Activated T-helper 17 cell treated with anti-CD3 and anti-CD28 coated beads, Interleukin-2, amount 50 U/mL, for 72 hours (primary cell): ENCODE data around the gene SNAI1. TPM values are rescaled to one million over a fixed set of nuclear protein-coding genes. Genes with fewer than 3 reads are reported as not detected.

Source experiments
- ATAC-seq: fragments of 150-1000 bp; cut with Tn5 transposase; replicated peaks from 2 replicates; pipeline ENCODE4 v1.10.0; 2021; ENCODE audit warnings: mild to moderate bottlenecking, moderate library complexity
- H3K27ac Mint-ChIP-seq: one replicate; pipeline ENCODE4 v1.8.0; 2022; ENCODE audit warnings: mixed read lengths
- H3K27me3 Mint-ChIP-seq: one replicate; pipeline ENCODE4 v1.8.0; 2022; ENCODE audit warnings: mixed read lengths
- H3K36me3 Mint-ChIP-seq: one replicate; pipeline ENCODE4 v1.8.0; 2022; ENCODE audit warnings: low read depth, mild to moderate bottlenecking, mixed read lengths
- H3K4me1 Mint-ChIP-seq: one replicate; pipeline ENCODE4 v1.8.0; 2022; ENCODE audit warnings: mixed read lengths
- H3K4me3 Mint-ChIP-seq: one replicate; pipeline ENCODE4 v1.8.0; 2022; ENCODE audit warnings: mild to moderate bottlenecking, mixed read lengths
- H3K9me3 Mint-ChIP-seq: one replicate; pipeline ENCODE4 v1.8.0; 2022; ENCODE audit warnings: mixed read lengths
- total RNA-seq, 2 donors: library from RNA; stranded (reverse); gene quantifications; one replicate each; pipeline ENCODE4 v1.2.3, GENCODE V29; 2022

Gene SNAI1
- total RNA-seq, 2 donors from 2014 or later: 0.34 TPM; not detected in 1

- ATAC-seq: no peak
- no peaks in the 10 kb centered on the region for H3K4me1 Mint-ChIP-seq
- H3K9me3 Mint-ChIP-seq: no peaks in the 10 kb centered on the region
- H3K27me3 Mint-ChIP-seq: peaks cover 4% of the 10 kb centered on the region
- no peak overlapping the region for H3K4me3 Mint-ChIP-seq
- H3K27ac Mint-ChIP-seq: no peak overlapping the region
- H3K36me3 Mint-ChIP-seq: no peaks in the 10 kb centered on the region
These were observed 4.1 kb upstream of the SNAI1 start for GRCh38 chr20:49978685-49979029.

- ATAC-seq: peak; percentile 61
- Mint-ChIP-seq H3K36me3 (no peaks in the 10 kb centered on the region), H3K27me3 (peaks cover 4% of the 10 kb centered on the region), H3K27ac (no peak overlapping the region), H3K9me3 (no peaks in the 10 kb centered on the region), H3K4me3 (no peak overlapping the region), H3K4me1 (no peaks in the 10 kb centered on the region)
These were observed 3.5 kb upstream of the SNAI1 start for GRCh38 chr20:49979030-49979832.

GRCh38 chr20:49980140-49981008 is 2.4 kb upstream of the SNAI1 start:
- no peak overlapping the region for H3K4me3 Mint-ChIP-seq
- H3K27me3 Mint-ChIP-seq: peaks cover 4% of the 10 kb centered on the region
- H3K4me1 Mint-ChIP-seq: no peaks in the 10 kb centered on the region
- H3K36me3 Mint-ChIP-seq: no peaks in the 10 kb centered on the region
- no peak overlapping the region for H3K27ac Mint-ChIP-seq
- H3K9me3 Mint-ChIP-seq: no peaks in the 10 kb centered on the region
- no peak for ATAC-seq

GRCh38 chr20:49981218-49982071 is 1.3 kb upstream of the SNAI1 start:
- Mint-ChIP-seq H3K9me3 (no peaks in the 10 kb centered on the region), H3K4me3 (peak overlapping the region; percentile 48), H3K4me1 (no peaks in the 10 kb centered on the region), H3K36me3 (no peaks in the 10 kb centered on the region), H3K27me3 (peaks cover 4% of the 10 kb centered on the region), H3K27ac (no peak overlapping the region)
- ATAC-seq: no peak

GRCh38 chr20:49982072-49982345 is 771 bp upstream of the SNAI1 start:
- H3K9me3 Mint-ChIP-seq: no peaks in the 10 kb centered on the region
- no peaks in the 10 kb centered on the region for H3K36me3 Mint-ChIP-seq
- no peak overlapping the region for H3K27ac Mint-ChIP-seq
- H3K4me1 Mint-ChIP-seq: no peaks in the 10 kb centered on the region
- ATAC-seq: no peak
- H3K27me3 Mint-ChIP-seq: peaks cover 4% of the 10 kb centered on the region
- H3K4me3 Mint-ChIP-seq: peak overlapping the region; percentile 48

GRCh38 chr20:49983123-49983847 is 505 bp downstream of the SNAI1 start:
- no peaks in the 10 kb centered on the region for H3K9me3 Mint-ChIP-seq
- no peaks in the 10 kb centered on the region for H3K36me3 Mint-ChIP-seq
- H3K4me3 Mint-ChIP-seq: peak overlapping the region; percentile 51
- H3K27ac Mint-ChIP-seq: no peak overlapping the region
- ATAC-seq: no peak
- no peaks in the 10 kb centered on the region for H3K4me1 Mint-ChIP-seq
- H3K27me3 Mint-ChIP-seq: peaks cover 4% of the 10 kb centered on the region

GRCh38 chr20:49983848-49984408 is 1.1 kb downstream of the SNAI1 start:
- peak overlapping the region; percentile 51 for H3K4me3 Mint-ChIP-seq
- H3K36me3 Mint-ChIP-seq: no peaks in the 10 kb centered on the region
- no peaks in the 10 kb centered on the region for H3K4me1 Mint-ChIP-seq
- no peak for ATAC-seq
- no peaks in the 10 kb centered on the region for H3K9me3 Mint-ChIP-seq
- H3K27ac Mint-ChIP-seq: no peak overlapping the region
- peaks cover 4% of the 10 kb centered on the region for H3K27me3 Mint-ChIP-seq

GRCh38 chr20:49984426-49985153 is 1.8 kb downstream of the SNAI1 start:
- ATAC-seq: no peak

GRCh38 chr20:49985157-49985556 is 2.4 kb downstream of the SNAI1 start:
- Mint-ChIP-seq H3K4me3 (no peak overlapping the region), H3K36me3 (no peaks in the 10 kb centered on the region), H3K9me3 (no peaks in the 10 kb centered on the region), H3K27me3 (peaks cover 5% of the 10 kb centered on the region), H3K27ac (no peak overlapping the region), H3K4me1 (no peaks in the 10 kb centered on the region)
- no peak for ATAC-seq

More at GRCh38 chr20:49984426-49985153, 1.8 kb downstream of the SNAI1 start:
- H3K4me3 Mint-ChIP-seq: peak overlapping the region; percentile 51
- H3K27me3 Mint-ChIP-seq: peaks cover 4% of the 10 kb centered on the region
- H3K4me1 Mint-ChIP-seq: no peaks in the 10 kb centered on the region
- H3K27ac Mint-ChIP-seq: no peak overlapping the region
- no peaks in the 10 kb centered on the region for H3K36me3 Mint-ChIP-seq
- no peaks in the 10 kb centered on the region for H3K9me3 Mint-ChIP-seq

GRCh38 chr20:49985617-49986016 is 2.8 kb downstream of the SNAI1 start:
- Mint-ChIP-seq H3K4me1 (no peaks in the 10 kb centered on the region), H3K36me3 (no peaks in the 10 kb centered on the region), H3K9me3 (no peaks in the 10 kb centered on the region), H3K4me3 (no peak overlapping the region), H3K27me3 (peaks cover 8% of the 10 kb centered on the region), H3K27ac (no peak overlapping the region)
- no peak for ATAC-seq

- ATAC-seq: no peak
- Mint-ChIP-seq H3K27me3 (peaks cover 5% of the 10 kb centered on the region), H3K4me1 (no peaks in the 10 kb centered on the region)
These were observed 3.3 kb downstream of the SNAI1 start for GRCh38 chr20:49986049-49986448.

GRCh38 chr20:49987015-49987867 is 4.5 kb downstream of the SNAI1 start:
- Mint-ChIP-seq H3K9me3 (no peaks in the 10 kb centered on the region), H3K27me3 (peaks cover 4% of the 10 kb centered on the region), H3K4me1 (no peaks in the 10 kb centered on the region), H3K36me3 (no peaks in the 10 kb centered on the region), H3K4me3 (no peak overlapping the region), H3K27ac (no peak overlapping the region)
- ATAC-seq: peak; percentile 57

More at GRCh38 chr20:49986049-49986448, 3.3 kb downstream of the SNAI1 start:
- H3K4me3 Mint-ChIP-seq: no peak overlapping the region
- no peaks in the 10 kb centered on the region for H3K36me3 Mint-ChIP-seq
- H3K27ac Mint-ChIP-seq: no peak overlapping the region
- H3K9me3 Mint-ChIP-seq: no peaks in the 10 kb centered on the region
